ENCODE measurements around the gene AP4M1.

AP4M1 gene

DNA sequence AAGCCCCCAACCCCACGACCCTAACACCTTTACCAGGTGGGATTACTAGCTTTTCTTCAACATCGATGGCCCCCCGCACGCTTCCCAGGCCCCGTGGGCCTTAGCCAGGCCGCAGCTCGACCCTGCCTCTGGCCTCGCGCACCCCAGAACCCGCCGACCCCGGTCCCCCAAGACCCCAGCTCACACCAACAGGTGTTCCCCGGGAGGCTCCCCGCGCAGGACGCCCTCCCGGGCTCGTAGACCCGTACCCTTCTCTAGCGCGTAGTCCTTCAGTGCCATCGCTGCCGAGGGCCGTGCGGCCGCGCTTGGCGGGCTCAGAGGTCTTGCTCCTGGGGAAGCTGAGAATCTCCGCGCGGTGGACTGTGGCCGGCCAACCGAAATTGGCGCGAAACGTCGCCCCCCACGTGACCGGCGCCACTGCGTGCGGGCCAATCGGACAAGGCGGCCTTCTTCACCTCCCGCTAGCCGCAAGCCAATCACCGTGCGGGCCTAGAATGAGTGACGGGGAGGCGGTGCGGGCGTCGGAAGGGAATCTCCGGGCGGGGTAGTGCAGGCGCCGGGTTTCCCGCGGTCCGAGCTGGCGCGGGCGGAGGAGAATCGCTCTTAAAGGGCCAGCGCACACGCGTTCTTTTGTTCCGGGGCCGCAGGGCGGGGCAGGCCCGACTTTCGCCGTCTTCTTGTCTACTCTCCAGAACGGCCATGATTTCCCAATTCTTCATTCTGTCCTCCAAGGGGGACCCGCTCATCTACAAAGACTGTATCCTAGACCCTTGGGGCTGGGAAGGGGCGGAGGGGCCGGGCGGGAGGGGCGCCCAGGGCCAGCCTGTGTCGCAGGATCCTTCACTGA, at the start of gene AP4M1, which contains the start of gene MCM7:
TSS of gene AP4M1 (plus strand) at position 628 of the 847 bp plus-strand sequence. CDS start at position 700, 72 bp downstream.
TSS of gene MCM7 (minus strand) at position 382 of the 847 bp plus-strand sequence. CDS start at position 279, 103 bp downstream.
- peak; percentile 98 to 99 for DNase-seq

DNA sequence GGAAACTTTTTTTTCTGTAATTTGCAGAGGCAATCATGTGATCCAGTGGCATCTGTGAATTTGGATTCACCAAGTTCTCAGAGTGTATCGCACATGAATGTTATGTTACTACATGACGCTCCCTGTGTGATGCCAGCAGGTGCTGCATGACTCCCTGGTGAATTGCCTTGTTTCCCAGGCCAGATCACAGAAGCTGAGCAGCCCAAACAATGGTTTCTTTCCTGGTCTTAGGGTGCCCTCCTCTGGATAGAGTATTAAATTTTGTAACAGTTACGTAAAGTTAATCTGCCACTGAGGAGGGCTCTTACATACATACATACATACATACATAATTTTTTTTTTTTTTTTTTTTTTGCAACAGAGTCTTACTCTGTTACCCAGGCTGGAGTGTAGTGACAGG, 48.2 kb upstream of the AP4M1 start:
- peak; percentile 49 to 72 for DNase-seq

- no peak for DNase-seq
These were observed 44.4 kb upstream of the AP4M1 start for GRCh38 chr7:100057006-100057405.

- DNase-seq: no peak
These were observed 42.1 kb upstream of the AP4M1 start for GRCh38 chr7:100059251-100059739.

DNA sequence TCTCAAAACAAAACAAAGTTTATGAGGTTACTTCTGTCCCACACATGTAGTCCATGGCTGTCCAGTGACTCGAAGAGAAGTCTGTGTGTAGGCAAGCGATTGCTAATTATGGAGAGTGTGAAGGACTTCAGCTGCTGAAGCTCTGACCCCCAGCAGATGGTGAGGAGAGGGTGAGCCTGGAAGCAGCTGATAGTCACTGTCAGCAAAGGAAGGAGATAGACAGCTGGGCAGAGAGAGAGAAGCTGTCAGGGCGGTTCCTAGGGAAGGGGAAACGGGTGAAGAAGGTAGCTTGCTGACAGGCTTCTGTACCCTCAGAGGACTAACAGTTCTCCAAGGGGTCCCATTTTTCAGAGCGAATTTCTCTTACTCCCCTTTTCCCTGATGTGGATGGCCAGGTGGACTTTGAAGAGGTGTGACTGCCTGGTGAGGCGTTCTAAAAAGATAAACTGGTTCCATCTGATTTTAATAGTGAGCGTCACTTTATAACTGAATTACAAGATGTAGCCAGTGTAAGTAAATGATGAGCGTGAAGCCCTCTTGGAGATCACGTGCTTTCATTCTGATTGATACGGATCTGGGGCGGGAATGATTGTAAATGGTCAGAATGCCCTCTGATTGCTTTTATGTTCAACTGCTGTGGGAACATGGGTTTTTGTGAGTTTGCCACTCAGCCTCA, 39.8 kb upstream of the AP4M1 start:
- no peak for DNase-seq

DNA sequence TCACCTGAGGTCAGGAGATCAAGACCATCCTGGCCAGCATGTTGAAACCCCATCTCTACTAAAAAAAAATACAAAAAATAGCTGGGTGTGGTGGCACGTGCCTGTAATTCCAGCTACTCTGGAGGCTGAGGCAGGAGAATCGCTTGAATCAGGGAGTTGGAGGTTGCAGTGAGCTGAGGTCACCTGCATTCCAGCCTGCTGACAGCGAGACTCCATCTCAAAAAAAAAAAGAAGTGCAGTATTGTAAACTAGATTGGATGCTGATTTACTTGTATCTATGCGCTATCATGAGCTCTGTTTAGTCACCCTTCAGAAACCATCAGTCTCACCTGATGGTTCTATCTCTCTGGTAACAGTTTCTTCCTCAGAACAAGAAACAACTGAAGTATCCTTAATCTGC, 38.1 kb upstream of the AP4M1 start:
- no peak for DNase-seq

DNA sequence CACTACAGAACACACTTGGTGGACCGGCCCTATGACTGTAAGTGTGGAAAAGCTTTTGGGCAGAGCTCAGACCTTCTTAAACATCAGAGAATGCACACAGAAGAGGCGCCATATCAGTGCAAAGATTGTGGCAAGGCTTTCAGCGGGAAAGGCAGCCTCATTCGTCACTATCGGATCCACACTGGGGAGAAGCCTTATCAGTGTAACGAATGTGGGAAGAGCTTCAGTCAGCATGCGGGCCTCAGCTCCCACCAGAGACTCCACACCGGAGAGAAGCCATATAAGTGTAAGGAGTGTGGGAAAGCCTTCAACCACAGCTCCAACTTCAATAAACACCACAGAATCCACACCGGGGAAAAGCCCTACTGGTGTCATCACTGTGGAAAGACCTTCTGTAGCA, 37.3 kb upstream of the AP4M1 start:
- DNase-seq: peak in 1 of 2 donors; percentile 1

- DNase-seq: no peak
These were observed 35.8 kb upstream of the AP4M1 start for GRCh38 chr7:100065452-100066186.

DNA sequence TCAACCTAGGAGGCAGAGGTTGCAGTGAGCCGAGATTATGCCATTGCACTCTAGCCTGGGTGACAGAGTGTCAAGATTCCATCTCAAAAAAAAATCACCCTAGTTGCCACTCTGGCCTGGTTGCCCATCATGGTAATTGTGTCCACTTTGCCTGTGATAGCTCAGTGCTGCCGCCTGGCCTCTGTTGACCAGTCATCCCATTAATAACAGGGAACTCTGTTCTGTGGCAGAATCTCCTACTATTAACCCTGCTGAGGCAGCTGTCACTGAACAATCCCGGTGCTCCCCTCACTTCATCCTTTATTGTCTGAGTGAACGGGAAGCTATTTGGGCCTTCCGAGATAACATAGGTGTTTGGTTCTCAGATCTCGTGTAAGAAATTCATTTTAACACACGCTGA, 34.5 kb upstream of the AP4M1 start:
- no peak for DNase-seq

DNA sequence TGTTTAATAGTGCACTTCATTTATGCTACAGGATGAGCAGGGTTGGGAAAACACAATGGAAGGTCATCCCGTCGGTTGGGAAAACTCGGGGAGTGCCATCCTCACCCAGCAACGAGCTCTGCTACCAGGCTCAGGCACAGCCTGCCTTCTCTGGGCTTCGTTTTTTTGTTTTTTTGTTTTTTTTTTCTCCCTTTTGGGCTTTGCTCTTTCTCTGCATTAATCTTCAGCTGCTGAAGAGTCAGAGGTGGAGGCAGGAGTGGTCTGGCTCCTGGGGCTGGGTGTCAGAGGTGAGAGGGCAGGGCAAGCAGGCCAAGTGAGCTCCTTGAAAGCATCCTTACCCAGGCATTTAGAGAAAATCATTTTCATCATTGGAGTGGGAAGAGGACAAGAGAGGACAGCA, 31.5 kb upstream of the AP4M1 start:
- no peak for DNase-seq

DNA sequence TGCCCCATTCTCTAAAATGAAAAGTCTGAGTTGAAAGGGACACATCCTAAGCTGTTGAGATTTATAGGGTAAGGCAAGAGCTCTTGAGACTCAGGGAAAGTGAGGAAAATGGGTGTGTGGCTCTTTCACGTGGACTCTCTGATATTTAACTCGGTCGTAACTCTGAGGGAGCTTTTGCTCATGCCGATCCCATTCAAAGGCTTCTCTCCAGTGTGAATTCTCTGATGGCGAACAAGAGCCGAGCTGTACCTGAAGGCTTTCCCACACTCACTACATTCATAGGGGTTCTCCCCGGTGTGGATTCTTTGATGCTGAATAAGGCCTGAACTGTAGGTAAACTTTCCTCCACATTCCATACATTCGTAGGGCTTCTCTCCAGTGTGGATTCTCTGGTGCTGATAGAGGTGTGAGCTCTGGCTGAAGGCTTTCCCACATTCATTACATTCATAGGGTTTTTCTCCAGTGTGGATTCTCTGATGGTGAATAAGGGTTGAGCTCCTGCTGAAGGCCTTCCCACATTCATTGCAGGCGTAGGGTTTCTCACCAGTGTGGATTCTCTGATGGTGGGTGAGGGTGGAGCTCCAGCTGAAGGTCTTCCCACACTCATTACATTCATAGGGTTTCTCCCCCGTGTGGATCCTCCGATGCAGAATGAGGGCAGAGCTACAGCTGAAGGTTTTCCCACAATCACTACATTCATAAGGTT, 30.3 kb upstream of the AP4M1 start:
- no peak for DNase-seq

GRCh38 chr7:100072462-100072861, 29.0 kb upstream of the AP4M1 start:
- no peak for DNase-seq

- no peak for DNase-seq
These were observed 26.6 kb upstream of the AP4M1 start for GRCh38 chr7:100074841-100075240.

- DNase-seq: no peak
These were observed 26.0 kb upstream of the AP4M1 start for GRCh38 chr7:100075418-100075817.

- no peak for DNase-seq
These were observed 24.2 kb upstream of the AP4M1 start for GRCh38 chr7:100077205-100077604.

DNA sequence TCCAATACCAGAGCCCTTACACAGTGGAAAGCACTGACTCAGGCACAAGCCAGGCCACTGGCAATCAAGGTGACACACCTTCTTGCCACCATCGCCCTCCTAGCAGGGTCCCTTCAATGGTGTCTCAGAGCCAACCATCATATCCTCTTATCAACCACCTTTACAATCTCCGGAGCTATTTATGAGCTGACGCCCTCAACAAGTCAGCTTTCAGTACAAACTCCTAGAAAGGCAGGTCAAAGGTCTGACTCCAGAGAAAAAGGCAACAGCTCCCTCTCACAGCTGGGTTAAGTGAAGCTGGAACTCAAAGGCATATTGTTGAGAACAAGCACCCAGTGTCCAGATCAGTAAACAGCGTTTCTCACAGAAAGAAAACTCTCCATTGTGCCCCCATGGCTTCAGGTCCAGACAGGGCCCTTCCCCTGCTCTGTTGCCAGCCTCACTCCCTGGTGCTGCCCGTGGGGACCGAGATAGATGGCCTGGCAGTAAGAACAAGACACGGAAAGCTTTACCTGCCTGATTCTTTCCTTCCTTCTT, 22.4 kb upstream of the AP4M1 start:
- no peak for DNase-seq

DNA sequence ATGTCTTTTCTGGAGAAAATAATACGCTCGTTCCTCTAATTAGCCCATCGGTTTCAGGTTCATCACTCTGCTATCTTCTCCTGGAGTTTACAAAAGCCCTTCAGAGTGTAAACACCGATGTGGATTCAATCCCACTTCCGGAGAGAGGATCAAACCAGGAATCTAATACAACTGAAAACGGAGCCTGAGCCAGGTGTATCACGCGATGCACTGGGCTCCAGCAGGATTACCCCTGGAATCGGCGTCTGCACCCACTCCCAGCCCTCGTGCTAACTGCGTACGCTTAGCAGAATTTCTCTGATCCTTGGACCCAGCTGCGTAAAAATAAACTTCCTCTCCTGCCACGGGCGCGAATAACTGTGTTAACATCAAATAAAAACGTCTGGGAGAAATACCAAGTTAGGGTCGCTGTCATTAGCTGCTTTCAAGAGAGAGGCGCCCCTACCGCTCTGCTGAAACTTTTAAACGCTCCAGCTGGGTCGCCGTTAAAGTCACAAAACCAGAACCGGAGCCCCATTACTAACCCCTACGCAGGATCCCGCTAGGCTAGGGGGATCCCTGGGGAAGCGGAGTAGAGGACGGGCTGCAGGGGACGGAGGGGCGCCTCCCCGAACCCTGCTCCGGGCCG, 20.4 kb upstream of the AP4M1 start:
- peak in 1 of 2 donors; percentile 7 for DNase-seq

- peak; percentile 99 for DNase-seq
These were observed 19.8 kb upstream of the AP4M1 start, which contains the start of gene ZNF3 for GRCh38 chr7:100081535-100082102. Gene ZNF3, minus strand, starts transcription at chr7:100081723. Its CDS starts 4,366 bp downstream, at chr7:100077357.

DNA sequence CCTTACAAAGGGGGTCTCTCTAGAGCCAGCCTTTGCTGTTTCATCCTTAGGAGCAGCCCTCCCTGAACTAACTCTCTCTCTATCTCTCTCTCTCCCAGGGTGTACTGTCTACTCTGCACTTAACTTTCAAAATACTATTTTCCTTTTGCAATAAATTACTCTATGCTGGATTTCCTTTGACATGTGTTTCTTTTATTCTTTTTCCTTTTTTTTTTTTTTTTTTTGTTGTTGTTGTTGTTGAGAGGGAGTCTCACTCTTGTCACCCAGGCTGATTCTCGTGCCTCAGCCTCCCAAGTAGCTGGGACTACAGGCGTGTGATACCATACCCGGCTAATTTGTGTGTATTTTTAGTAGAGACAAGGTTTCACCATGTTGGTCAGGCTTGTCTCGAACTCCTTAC, 18.5 kb upstream of the AP4M1 start:
- no peak for DNase-seq

DNA sequence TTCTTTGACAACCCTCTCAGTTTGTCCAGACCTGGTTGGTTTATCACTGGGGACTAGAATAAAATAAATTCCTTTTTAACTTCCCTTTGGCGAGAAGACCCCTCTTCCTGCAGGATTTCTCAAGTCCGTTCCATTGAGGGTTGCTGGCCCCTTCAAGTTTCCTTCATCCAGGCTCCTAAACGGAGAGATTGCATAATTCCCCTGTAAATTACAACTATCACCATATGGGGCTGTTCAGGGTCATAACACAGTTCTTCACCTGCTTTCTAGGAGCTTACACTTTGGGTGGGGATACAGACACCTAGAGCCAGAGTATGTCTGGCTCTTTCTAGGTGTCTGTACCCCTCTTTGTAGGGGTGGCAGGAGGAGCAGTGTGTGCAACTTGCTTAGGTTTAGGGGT, 15.9 kb upstream of the AP4M1 start:
- DNase-seq: no peak

- DNase-seq: no peak
These were observed 14.2 kb upstream of the AP4M1 start for GRCh38 chr7:100087055-100087750.

All from inflammatory macrophage treated with lipopolysaccharide for 1 hour (primary cell).